Measurements from ENCODE around the gene HACE1. TPM values are rescaled to one million over a fixed set of nuclear protein-coding genes. Genes with fewer than 3 reads are reported as not detected.
"Not testable (repeated sequence)": the region's sequence is repeated elsewhere in the genome, so short reads cannot be mapped to it uniquely, and the experiment has no call there.

HACE1 gene
- total RNA-seq, 1 experiment from 2014 or later, result 6.7 TPM

- DNase-seq (ENCODE audit: low spot score), result not testable (repeated sequence)
Measured at GRCh38 chr6:104737567-104737966, 122.2 kb downstream of the HACE1 start.

- no peak for DNase-seq (ENCODE audit: low spot score)
Measured at GRCh38 chr6:104736545-104736944, 123.2 kb downstream of the HACE1 start.

DNA sequence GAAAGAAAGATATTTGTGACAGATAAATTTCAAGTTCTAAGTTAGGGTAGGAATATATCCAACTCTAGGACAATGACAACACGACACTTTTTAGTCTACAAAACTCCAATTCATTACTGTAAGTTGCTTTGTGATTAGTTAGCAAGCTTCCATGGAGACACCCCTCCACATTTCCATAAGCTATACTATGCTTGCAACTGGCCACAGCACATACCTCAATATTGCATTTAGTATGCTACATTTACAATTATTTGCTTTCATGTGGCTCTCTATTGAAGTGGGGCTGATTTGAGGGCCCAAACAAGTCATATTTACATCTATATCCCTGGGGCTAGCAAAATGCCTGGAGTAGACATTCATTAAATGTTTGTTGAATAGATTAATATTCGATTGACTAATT is 129.3 kb downstream of the HACE1 start:
- no peak for DNase-seq (ENCODE audit: low spot score)

DNA sequence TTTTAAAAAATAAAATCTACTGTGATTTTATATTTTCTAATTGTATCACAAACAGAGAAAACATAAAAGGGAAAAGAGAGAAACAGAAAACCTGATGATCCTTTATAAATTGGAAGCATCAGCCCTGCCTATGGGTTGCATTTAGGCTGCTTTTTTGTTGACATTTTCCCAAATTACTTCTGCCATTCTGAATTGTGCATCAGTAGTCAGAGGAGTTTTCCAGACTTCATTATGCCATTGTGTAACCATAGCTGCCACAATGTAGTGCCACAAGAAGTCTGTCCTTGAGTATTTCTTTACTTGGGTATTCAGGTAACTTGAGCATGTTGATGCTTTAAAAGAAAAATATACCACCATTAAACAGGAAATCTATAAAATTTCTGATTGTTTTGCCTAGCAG is 130.3 kb downstream of the HACE1 start:
- DNase-seq (ENCODE audit: low spot score), result no peak

DNA sequence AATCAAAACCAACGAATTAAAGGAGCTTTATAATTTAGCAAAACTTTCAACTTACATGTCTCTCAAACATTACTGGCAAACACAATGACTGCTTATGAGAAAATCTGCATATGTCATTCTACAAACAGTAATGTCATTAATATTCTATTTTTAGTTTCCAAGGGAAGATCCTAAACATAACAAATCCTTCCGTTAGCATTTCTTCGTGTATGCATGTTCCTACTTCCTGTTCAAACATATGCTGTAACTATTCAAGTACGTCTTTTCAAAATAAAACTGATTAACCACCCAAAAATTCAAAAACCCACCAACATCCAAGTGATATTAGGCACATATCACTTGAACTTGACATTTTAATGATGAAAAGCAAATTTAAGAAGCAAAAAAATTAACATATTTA is 131.3 kb downstream of the HACE1 start:
- DNase-seq (ENCODE audit: low spot score), result no peak

DNA sequence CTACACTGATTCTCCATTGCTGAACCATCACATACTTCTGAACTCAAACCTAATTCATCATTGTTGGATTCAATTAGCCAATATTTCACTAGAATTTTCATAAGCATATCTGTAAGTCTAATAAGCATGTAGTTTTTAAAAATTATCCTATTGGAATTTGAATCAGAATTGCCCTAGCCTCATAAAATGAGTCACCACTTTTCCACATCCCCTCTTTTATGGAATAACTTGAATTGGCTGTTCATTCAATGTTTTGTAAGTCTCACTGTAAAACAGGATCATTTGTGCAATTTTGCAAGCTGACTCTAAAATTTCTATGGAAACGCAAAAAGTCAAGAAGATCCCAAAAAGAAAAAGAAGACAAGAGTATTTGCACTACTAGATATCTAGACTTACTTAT is 141.0 kb downstream of the HACE1 start:
- no peak for DNase-seq (ENCODE audit: low spot score)

GRCh38 chr6:104716858-104717257 is 142.9 kb downstream of the HACE1 start:
- DNase-seq (ENCODE audit: low spot score), result no peak

DNA sequence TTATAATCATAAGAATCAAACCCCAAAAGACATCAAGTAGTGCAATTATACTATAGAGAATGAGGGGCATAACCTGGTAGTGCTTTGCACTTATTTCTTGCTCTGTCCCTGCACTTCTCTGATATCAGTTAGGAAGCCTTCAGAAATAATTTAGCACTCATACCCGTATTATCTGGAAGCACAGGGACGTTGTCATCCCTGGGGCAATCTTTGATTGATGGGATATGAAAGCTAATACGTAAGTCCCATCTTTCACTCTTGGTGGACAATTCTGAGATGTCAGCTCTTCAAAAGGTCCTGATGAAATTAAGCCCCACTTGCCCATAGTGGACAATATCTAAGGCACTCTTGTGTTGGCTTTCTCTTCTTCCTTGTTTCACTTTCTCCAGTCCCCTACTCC is 144.9 kb downstream of the HACE1 start:
- DNase-seq (ENCODE audit: low spot score), result no peak

DNA sequence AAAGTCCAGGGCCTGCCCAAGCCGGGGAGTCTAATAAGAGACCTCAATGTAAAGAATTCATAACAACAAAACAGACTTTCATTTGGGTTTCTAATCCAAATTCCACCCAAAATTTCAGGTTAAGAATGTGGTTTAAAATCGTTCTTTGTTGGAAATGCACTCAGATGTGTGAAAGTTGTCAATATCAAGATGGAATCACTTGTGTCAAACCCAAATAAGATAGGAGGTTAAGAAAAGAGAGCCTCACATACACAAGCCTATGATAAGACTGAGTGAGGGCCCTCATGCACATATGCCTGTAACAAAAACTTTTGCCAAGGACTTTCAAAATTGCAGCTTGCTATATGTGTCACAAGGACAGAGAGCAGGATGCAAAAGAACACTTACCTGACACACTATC is 145.7 kb downstream of the HACE1 start:
- no peak for DNase-seq (ENCODE audit: low spot score)

DNA sequence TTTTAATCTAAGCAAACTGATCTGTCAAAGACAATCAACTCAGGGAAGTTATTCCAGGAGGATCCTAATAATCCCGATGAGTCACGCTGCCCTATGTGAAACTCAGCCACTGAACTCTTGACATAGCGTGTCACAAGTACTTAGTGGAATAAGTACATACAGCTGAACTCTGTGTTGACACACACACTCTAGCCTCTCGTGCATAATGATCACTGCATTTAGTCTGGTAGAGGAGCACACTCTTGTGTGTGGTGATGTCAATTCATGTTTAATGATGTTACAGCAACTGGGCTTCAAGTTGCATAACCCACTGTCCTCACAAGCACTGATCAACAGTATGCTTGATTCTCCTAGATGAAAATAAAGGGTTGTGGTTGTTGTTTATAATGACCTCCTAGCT is 148.3 kb downstream of the HACE1 start:
- DNase-seq (ENCODE audit: low spot score), result no peak

- no peak for DNase-seq (ENCODE audit: low spot score)
Measured at GRCh38 chr6:104710543-104711335, 149.0 kb downstream of the HACE1 start.

GRCh38 chr6:104705916-104706442 is 153.7 kb downstream of the HACE1 start:
- DNase-seq (ENCODE audit: low spot score), result no peak

GRCh38 chr6:104705095-104705707 is 154.5 kb downstream of the HACE1 start:
- peak; percentile 86 for DNase-seq (ENCODE audit: low spot score)

DNA sequence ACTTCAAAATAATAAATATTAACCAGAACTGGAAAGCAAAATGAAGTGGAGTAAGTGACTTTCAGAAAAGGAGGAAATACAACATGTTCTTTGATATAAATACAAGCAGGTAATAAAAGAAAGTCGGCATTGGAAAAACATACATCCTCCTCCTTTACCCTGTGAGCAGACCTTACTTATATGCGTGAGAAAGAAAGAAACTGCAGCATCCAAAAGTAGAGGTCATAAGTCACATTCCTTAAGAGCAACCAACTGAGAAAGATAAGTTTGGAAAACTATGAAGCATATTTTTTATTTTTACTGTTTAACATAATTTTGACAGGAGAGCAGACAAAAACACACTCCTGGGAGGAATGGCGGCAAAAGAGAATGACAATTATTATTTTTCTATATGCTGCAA is 155.5 kb downstream of the HACE1 start:
- DNase-seq (ENCODE audit: low spot score), result no peak

- no peak for DNase-seq (ENCODE audit: low spot score)
Measured at GRCh38 chr6:104702126-104702841, 157.4 kb downstream of the HACE1 start.

GRCh38 chr6:104700371-104701185 is 159.1 kb downstream of the HACE1 start:
- DNase-seq (ENCODE audit: low spot score), result no peak

DNA sequence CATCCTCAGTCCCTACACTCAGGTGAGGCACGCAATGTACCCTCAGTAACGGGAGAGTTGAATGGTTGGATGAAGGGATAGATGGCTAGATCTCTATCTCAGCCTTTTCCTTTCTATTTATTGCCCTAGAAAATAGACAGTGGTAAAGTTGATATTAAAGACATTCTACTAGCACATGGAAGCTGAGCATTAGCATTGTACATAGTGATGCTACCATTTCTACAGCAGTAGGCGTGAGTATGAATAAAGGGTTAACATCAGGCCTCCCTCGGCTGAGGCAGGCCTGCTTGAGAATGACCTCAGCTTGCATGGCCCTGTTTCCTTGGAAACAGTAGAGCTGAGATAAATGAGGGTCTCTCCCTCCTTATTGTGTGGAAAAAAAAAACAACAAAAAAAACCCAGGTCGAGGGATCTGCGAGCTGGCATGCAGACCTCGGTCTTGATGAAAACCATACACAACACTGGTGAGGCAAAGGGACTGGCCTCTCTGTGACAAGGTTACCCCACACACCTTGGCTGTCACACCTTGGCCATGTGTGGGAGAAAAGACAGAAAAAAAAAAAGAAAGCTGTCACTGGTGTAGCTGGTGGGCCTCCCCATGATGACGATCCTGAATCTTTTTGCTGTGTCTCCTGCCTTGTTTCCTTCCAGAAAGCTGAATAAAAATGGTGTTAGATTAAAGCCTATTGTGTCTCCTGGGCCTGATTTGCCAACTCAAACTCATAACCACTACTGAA is 160.0 kb downstream of the HACE1 start:
- no peak for DNase-seq (ENCODE audit: low spot score)

GRCh38 chr6:104698979-104699378 is 160.7 kb downstream of the HACE1 start:
- DNase-seq (ENCODE audit: low spot score), result no peak

GRCh38 chr6:104692008-104692407 is 167.7 kb downstream of the HACE1 start:
- DNase-seq (ENCODE audit: low spot score), result no peak

- no peak for DNase-seq (ENCODE audit: low spot score)
Measured at GRCh38 chr6:104689551-104690205, 170.0 kb downstream of the HACE1 start.
